ENCODE data around the gene CDH13. TPM values are rescaled to one million over a fixed set of nuclear protein-coding genes. Genes with fewer than 3 reads are reported as not detected.
A peak's percentile ranks its signal among the peaks of the same experiment; 100 is the strongest.

Gene CDH13
- total RNA-seq, 4 donors from 2014 or later = 2.0 to 6.6 (median 4.1) TPM; not detected in 1

DNA sequence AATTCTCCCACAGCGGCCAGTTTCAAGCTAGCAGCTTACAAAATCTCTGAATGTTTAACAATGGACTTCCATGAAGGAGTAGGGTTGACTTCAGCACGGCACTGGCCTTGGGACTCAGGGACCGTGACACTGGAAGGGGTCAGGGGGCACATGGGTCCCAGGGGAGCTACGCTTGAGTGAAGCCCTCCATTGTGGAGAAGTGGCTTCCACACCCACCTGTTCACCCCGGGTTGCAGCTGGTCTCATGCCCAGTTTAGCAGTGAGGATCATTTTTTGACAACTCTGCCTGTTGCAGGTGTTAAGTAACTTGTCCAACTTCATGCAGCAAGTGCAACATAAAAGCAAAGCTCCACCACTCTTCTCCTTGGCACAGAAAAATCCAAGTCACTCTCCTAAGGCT lies 510.2 kb downstream of the CDH13 start:
- H3K27ac ChIP-seq = peak overlapping the region in 1 of 4 donors; percentile 3
- H3K4me3 ChIP-seq = peak overlapping the region in 3 of 4 donors; percentile 20 to 30 (median 26)

GRCh38 chr16:83137326-83137781 lies 510.6 kb downstream of the CDH13 start:
- no peaks in the 10 kb centered on the region for H3K36me3 ChIP-seq
- TF ChIP-seq POLR2A (IDR thresholded peaks at IDR 0.05) = no peak
- TF ChIP-seq CTCF (IDR thresholded peaks at IDR 0.05) = no peak
- DNase-seq = peak in 1 of 3 donors; percentile 69
- peak overlapping the region in 1 of 4 donors; percentile 3 for H3K27ac ChIP-seq
- no peaks in the 10 kb centered on the region for H3K27me3 ChIP-seq
- no peaks in the 10 kb centered on the region for H3K9me3 ChIP-seq
- peak overlapping the region; percentile 9 to 30 (median 23) for H3K4me3 ChIP-seq
- H3K4me1 ChIP-seq = peaks cover 0 to 13% (median 0%) of the 10 kb centered on the region in 4 donors

More for the DNA sequence above, 510.2 kb downstream of the CDH13 start:
- Histone ChIP-seq H3K9me3 (no peaks in the 10 kb centered on the region), H3K27me3 (no peaks in the 10 kb centered on the region), H3K36me3 (no peaks in the 10 kb centered on the region), H3K4me1 (peaks cover 0 to 13% (median 0%) of the 10 kb centered on the region in 4 donors)
- no peak for DNase-seq
- TF ChIP-seq CTCF (IDR thresholded peaks at IDR 0.05) = no peak
- no peak for TF ChIP-seq POLR2A (IDR thresholded peaks at IDR 0.05)

- Histone ChIP-seq H3K27ac (peak overlapping the region in 1 of 4 donors; percentile 3), H3K4me1 (peaks cover 0 to 13% (median 0%) of the 10 kb centered on the region in 4 donors), H3K27me3 (no peaks in the 10 kb centered on the region), H3K4me3 (peak overlapping the region in 2 of 4 donors; percentile 26 to 30), H3K36me3 (no peaks in the 10 kb centered on the region), H3K9me3 (no peaks in the 10 kb centered on the region)
- TF ChIP-seq CTCF (IDR thresholded peaks at IDR 0.05) = no peak
- TF ChIP-seq POLR2A (IDR thresholded peaks at IDR 0.05) = no peak
- no peak for DNase-seq
These were observed 511.1 kb downstream of the CDH13 start for GRCh38 chr16:83137894-83138293.

GRCh38 chr16:83138512-83138911 lies 511.7 kb downstream of the CDH13 start:
- DNase-seq = no peak
- Histone ChIP-seq H3K9me3 (no peaks in the 10 kb centered on the region), H3K4me3 (no peak overlapping the region), H3K36me3 (no peaks in the 10 kb centered on the region), H3K4me1 (peaks cover 0 to 13% (median 0%) of the 10 kb centered on the region in 4 donors), H3K27me3 (no peaks in the 10 kb centered on the region), H3K27ac (no peak overlapping the region)
- TF ChIP-seq CTCF (IDR thresholded peaks at IDR 0.05) (no peak), POLR2A (IDR thresholded peaks at IDR 0.05) (no peak)

- Histone ChIP-seq H3K4me3 (no peak overlapping the region), H3K27me3 (no peaks in the 10 kb centered on the region), H3K4me1 (peaks cover 0 to 13% (median 0%) of the 10 kb centered on the region in 4 donors), H3K9me3 (no peaks in the 10 kb centered on the region), H3K36me3 (no peaks in the 10 kb centered on the region), H3K27ac (no peak overlapping the region)
- TF ChIP-seq POLR2A (IDR thresholded peaks at IDR 0.05) (no peak), CTCF (IDR thresholded peaks at IDR 0.05) (no peak)
- DNase-seq = no peak
These were observed 512.4 kb downstream of the CDH13 start for GRCh38 chr16:83138976-83139690.

All from Peyer's patch (tissue), 4 donors.